Gastroesophageal sphincter (tissue), 3 donors: ENCODE results near the gene KIF3A.

Source experiments
- CTCF ChIP-seq, 4 experiments: fragments of 200-600 bp in 2 of 4; fragments of 450-650 bp in 2 of 4; sonication (generic) in 1 of 4; IDR thresholded peaks; one replicate each; pipeline ENCODE4 v1.5.1; 2017 to 2019; ENCODE audit warnings: antibody characterized with exemption in 4 of 4, mild to moderate bottlenecking in 2 of 4, moderate library complexity in 2 of 4
- POLR2A ChIP-seq, 2 donors: fragments of 450-650 bp; IDR thresholded peaks; one replicate each; pipeline ENCODE4 v1.6.1; 2017; ENCODE audit warnings: antibody characterized with exemption in 2 of 2, mild to moderate bottlenecking in 2 of 2, moderate library complexity in 1 of 2

- TF ChIP-seq POLR2A (IDR thresholded peaks at IDR 0.05), result no peak
- TF ChIP-seq CTCF (IDR thresholded peaks at IDR 0.05), result no peak
Measured at GRCh38 chr5:132658381-132659302, 78.7 kb downstream of the KIF3A start.
